ACC112 (cell line): Measurements from ENCODE around the gene HIC1.
A peak's percentile ranks its signal among the peaks of the same experiment; 100 is the strongest.

Experiments
- H2AFZ ChIP-seq: fragments of 200-600 bp; sonication (generic); one replicate; pipeline ENCODE4 v1.6.0; 2017; ENCODE audit warnings: antibody characterized with exemption, low read length; ENCODE audit not compliant: unreplicated experiment
- H3K27ac ChIP-seq: fragments of 200-600 bp; sonication (generic); 2 replicates; pipeline ENCODE4 v1.5.1; 2014; ENCODE audit warnings: low read depth, mild to moderate bottlenecking, antibody characterized with exemption, low read length, moderate library complexity
- H3K27me3 ChIP-seq: fragments of 200-600 bp; sonication (generic); 2 replicates; pipeline ENCODE4 v1.6.1; 2014; ENCODE audit warnings: mild to moderate bottlenecking, antibody characterized with exemption, low read length, moderate library complexity, mixed read lengths; ENCODE audit not compliant: insufficient read depth
- H3K36me3 ChIP-seq: fragments of 200-600 bp; sonication (generic); 2 replicates; pipeline ENCODE4 v1.6.1; 2016; ENCODE audit warnings: mild to moderate bottlenecking, antibody characterized with exemption, low read length, moderate library complexity, mixed read lengths; ENCODE audit not compliant: insufficient read depth
- H3K4me1 ChIP-seq: fragments of 200-600 bp; sonication (generic); one replicate; pipeline ENCODE4 v1.6.1; 2016; ENCODE audit warnings: low read length, mixed read lengths; ENCODE audit not compliant: insufficient read depth, unreplicated experiment, control insufficient read depth
- H3K4me3 ChIP-seq: fragments of 200-600 bp; sonication (generic); 2 replicates; pipeline ENCODE4 v1.5.1; 2014; ENCODE audit warnings: mild to moderate bottlenecking, low read depth, low read length
- H3K79me2 ChIP-seq: fragments of 200-600 bp; sonication (generic); one replicate; pipeline ENCODE4 v1.6.0; 2016; ENCODE audit warnings: low read length; ENCODE audit not compliant: control insufficient read depth, unreplicated experiment, insufficient read depth

The HIC1 gene

GRCh38 chr17:2061441-2061958 is 6.6 kb downstream of the HIC1 start:
- Histone ChIP-seq H2AFZ (no peak overlapping the region), H3K79me2 (peaks cover 12% of the 10 kb centered on the region), H3K36me3 (peaks cover 4% of the 10 kb centered on the region; the same call in 1 of the 2 replicates), H3K4me1 (peaks cover 42% of the 10 kb centered on the region), H3K27ac (no peak overlapping the region), H3K4me3 (no peak overlapping the region), H3K27me3 (no peaks in the 10 kb centered on the region)

DNA sequence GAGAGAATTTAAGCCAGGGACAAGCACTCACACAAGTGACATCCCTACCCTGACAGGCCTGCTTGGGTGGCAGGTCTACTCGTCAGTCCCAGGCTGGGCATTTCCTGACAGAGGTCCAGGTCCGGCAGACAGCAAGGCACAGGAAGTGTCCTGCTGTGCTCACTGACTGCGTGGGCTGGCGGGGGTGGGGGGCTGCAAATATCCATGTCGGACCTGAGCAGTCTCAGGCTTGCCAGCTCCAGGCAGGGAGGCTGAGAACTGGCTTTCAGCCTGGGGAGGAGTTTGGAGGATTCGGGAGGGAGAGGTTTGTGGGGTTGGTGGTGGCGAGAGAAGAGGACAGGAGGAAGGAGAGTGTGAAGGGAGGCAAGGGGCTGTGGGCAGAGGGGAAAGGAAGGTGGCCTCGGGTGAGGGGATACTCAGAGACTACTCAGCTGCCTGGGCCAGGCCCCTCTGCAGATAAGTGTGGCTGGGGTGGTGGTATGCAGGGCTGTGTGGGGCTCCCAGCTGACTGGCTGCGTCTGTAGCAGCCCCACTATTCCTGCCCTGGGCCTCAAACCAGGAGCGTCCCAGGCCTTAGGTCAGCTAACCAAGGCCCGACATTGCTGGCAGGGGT is 7.8 kb downstream of the HIC1 start:
- H3K27ac ChIP-seq = peak overlapping the region; percentile 4; the same call in 1 of the 2 replicates
- H3K27me3 ChIP-seq = no peaks in the 10 kb centered on the region
- peaks cover 5% of the 10 kb centered on the region for H3K79me2 ChIP-seq
- no peak overlapping the region for H3K4me3 ChIP-seq
- no peak overlapping the region for H2AFZ ChIP-seq
- peaks cover 52% of the 10 kb centered on the region for H3K4me1 ChIP-seq
- peaks cover 4% of the 10 kb centered on the region; the same call in 1 of the 2 replicates for H3K36me3 ChIP-seq

GRCh38 chr17:2063261-2064146 is 8.6 kb downstream of the HIC1 start:
- H3K79me2 ChIP-seq = no peaks in the 10 kb centered on the region
- no peak overlapping the region for H2AFZ ChIP-seq
- no peak overlapping the region for H3K4me3 ChIP-seq
- peaks cover 60% of the 10 kb centered on the region for H3K4me1 ChIP-seq
- 0 out of 2 replicates have a peak overlapping the region, but pooled peaks have one; percentile 10 for H3K27ac ChIP-seq
- H3K36me3 ChIP-seq = peaks cover 2% of the 10 kb centered on the region; the same call in 1 of the 2 replicates
- no peaks in the 10 kb centered on the region for H3K27me3 ChIP-seq

DNA sequence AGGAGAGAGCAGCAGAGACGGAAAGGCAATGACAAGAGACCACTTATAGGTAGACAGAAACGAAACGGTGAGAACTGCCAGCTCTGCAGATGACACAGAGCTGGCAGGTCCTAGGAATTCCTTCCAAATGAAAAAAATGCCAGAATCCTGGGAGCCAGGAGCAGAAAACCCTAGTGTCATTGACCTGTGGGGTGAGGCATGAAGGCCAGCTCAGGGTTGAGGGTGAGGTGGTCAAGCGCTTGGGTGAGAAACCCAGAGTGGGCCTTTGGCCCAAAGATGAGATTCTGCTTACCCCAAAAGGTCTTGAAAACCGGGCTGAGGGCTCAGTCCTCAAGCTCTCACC is 9.2 kb downstream of the HIC1 start:
- H2AFZ ChIP-seq = no peak overlapping the region
- H3K27ac ChIP-seq = 0 out of 2 replicates have a peak overlapping the region, but pooled peaks have one; percentile 10
- H3K27me3 ChIP-seq = no peaks in the 10 kb centered on the region
- H3K4me3 ChIP-seq = no peak overlapping the region
- H3K4me1 ChIP-seq = peaks cover 67% of the 10 kb centered on the region
- peaks cover 2% of the 10 kb centered on the region; the same call in 1 of the 2 replicates for H3K36me3 ChIP-seq
- H3K79me2 ChIP-seq = no peaks in the 10 kb centered on the region

GRCh38 chr17:2064520-2064971 is 9.6 kb downstream of the HIC1 start:
- H3K4me1 ChIP-seq = peaks cover 67% of the 10 kb centered on the region
- peaks cover 2% of the 10 kb centered on the region; the same call in 1 of the 2 replicates for H3K36me3 ChIP-seq
- no peaks in the 10 kb centered on the region for H3K27me3 ChIP-seq
- no peak overlapping the region for H3K27ac ChIP-seq
- no peaks in the 10 kb centered on the region for H3K79me2 ChIP-seq
- no peak overlapping the region for H3K4me3 ChIP-seq
- H2AFZ ChIP-seq = no peak overlapping the region

GRCh38 chr17:2064980-2065785 is 10.3 kb downstream of the HIC1 start:
- Histone ChIP-seq H3K4me3 (no peak overlapping the region), H2AFZ (no peak overlapping the region), H3K4me1 (peaks cover 67% of the 10 kb centered on the region), H3K27ac (peak overlapping the region; percentile 27), H3K27me3 (no peaks in the 10 kb centered on the region), H3K36me3 (peaks cover 2% of the 10 kb centered on the region; the same call in 1 of the 2 replicates), H3K79me2 (no peaks in the 10 kb centered on the region)

GRCh38 chr17:2065949-2066400 is 11.1 kb downstream of the HIC1 start:
- Histone ChIP-seq H2AFZ (no peak overlapping the region), H3K79me2 (no peaks in the 10 kb centered on the region), H3K27ac (peak overlapping the region; percentile 27), H3K4me1 (peaks cover 67% of the 10 kb centered on the region), H3K27me3 (no peaks in the 10 kb centered on the region), H3K4me3 (no peak overlapping the region), H3K36me3 (no peaks in the 10 kb centered on the region; the same call in 1 of the 2 replicates)

GRCh38 chr17:2067048-2067561 is 12.2 kb downstream of the HIC1 start:
- H3K27me3 ChIP-seq = no peaks in the 10 kb centered on the region
- H3K27ac ChIP-seq = peak overlapping the region; percentile 44; the same call in 1 of the 2 replicates
- no peaks in the 10 kb centered on the region; the same call in 1 of the 2 replicates for H3K36me3 ChIP-seq
- no peak overlapping the region for H2AFZ ChIP-seq
- no peak overlapping the region for H3K4me3 ChIP-seq
- no peaks in the 10 kb centered on the region for H3K79me2 ChIP-seq
- peaks cover 72% of the 10 kb centered on the region for H3K4me1 ChIP-seq

- H3K4me1 ChIP-seq = peaks cover 70% of the 10 kb centered on the region
- H3K36me3 ChIP-seq = no peaks in the 10 kb centered on the region; the same call in 1 of the 2 replicates
- no peak overlapping the region for H2AFZ ChIP-seq
- no peaks in the 10 kb centered on the region for H3K79me2 ChIP-seq
- no peak overlapping the region for H3K4me3 ChIP-seq
- no peaks in the 10 kb centered on the region for H3K27me3 ChIP-seq
- H3K27ac ChIP-seq = peak overlapping the region; percentile 33; the same call in 1 of the 2 replicates
Measured at GRCh38 chr17:2067608-2068024, 12.7 kb downstream of the HIC1 start.
